GM12878 (cell line): ENCODE data around the gene KRTAP10-5. TPM values are rescaled to one million over a fixed set of nuclear protein-coding genes. Genes with fewer than 3 reads are reported as not detected.

Experiments used
- ATAC-seq: fragments of 200-7000 bp; cut with Tn5 transposase; 3 replicates; pipeline ENCODE4 v1.9.1; 2020; ENCODE audit warnings: mild to moderate bottlenecking, moderate library complexity
- BruUV-seq: library from RNA; stranded (reverse); fragments of 400-500 nt; replicated peaks from 2 replicates; lab custom pipeline; 2021; lab: Mats Ljungman, UMichigan
- CTCF ChIA-PET: fragments of 300-600 bp; sonication (Branson Sonifier 250); formaldehyde crosslinking; extraction: SDS; loops from one replicate; lab custom pipeline; 2021; ENCODE audit warnings: inconsistent platforms; lab: Yijun Ruan, JAX
- POLR2A ChIA-PET: fragments of 350-600 bp; formaldehyde crosslinking; extraction: SDS; loops from one replicate; lab custom pipeline; 2021; ENCODE audit warnings: inconsistent platforms; lab: Charles Lee
- RAD21 ChIA-PET: fragments of 300-600 bp; sonication (Branson Sonifier 250); formaldehyde crosslinking; loops from one replicate; lab custom pipeline; 2023; ENCODE audit warnings: antibody characterized with exemption; ENCODE audit not compliant: unreplicated experiment; lab: Charles Lee
- SMC1A ChIA-PET: fragments of 300-600 bp; sonication (Branson Sonifier 250); formaldehyde crosslinking; loops from one replicate; lab custom pipeline; 2023; ENCODE audit not compliant: unreplicated experiment, uncharacterized antibody; lab: Charles Lee
- DNase-seq: peaks from one replicate; pipeline ENCODE4 v3.0.0-alpha.2; 2011; ENCODE audit warnings: low read depth, low spot score
- FAIRE-seq: peaks from 3 replicates; lab custom pipeline; 2011; peaks lifted over from hg19 to GRCh38; lab: Jason Lieb, UNC
- H2AFZ ChIP-seq: 2 replicates; pipeline ENCODE4 v1.6.0; 2011; ENCODE audit warnings: low read depth, low read length, control low read depth; ENCODE audit not compliant: control insufficient read depth
- H3K27ac ChIP-seq: 2 replicates; pipeline ENCODE4 v1.5.1; 2011; ENCODE audit warnings: control low read depth; ENCODE audit not compliant: control insufficient read depth, insufficient read depth
- H3K27me3 ChIP-seq, 2 experiments: replicated peaks in 1 of 2; 2 replicates each; pipeline versions ENCODE4 v1.6.0 to v1.6.1; 2011; ENCODE audit warnings: low read length in 1 of 2; ENCODE audit not compliant: control insufficient read depth in 2 of 2, insufficient read depth in 2 of 2
- H3K36me3 ChIP-seq, 2 experiments: 2 replicates each; pipeline ENCODE4 v1.5.1; 2011; ENCODE audit warnings: low read length in 1 of 2; ENCODE audit not compliant: control insufficient read depth in 2 of 2, insufficient read depth in 2 of 2
- H3K4me1 ChIP-seq: 2 replicates; pipeline ENCODE4 v1.6.1; 2011; ENCODE audit warnings: mild to moderate bottlenecking, low read length, moderate library complexity, mixed read lengths; ENCODE audit not compliant: control insufficient read depth, insufficient read depth
- H3K4me2 ChIP-seq: 2 replicates; pipeline ENCODE4 v1.6.0; 2011; ENCODE audit warnings: control low read depth; ENCODE audit not compliant: control insufficient read depth, insufficient read depth
- H3K4me3 ChIP-seq: fragments of 200-600 bp; sonication (generic); 2 replicates; pipeline ENCODE4 v1.5.1; 2016
- H3K79me2 ChIP-seq: 2 replicates; pipeline ENCODE4 v1.6.0; 2011; ENCODE audit warnings: low read length; ENCODE audit not compliant: control insufficient read depth, insufficient read depth
- H3K9ac ChIP-seq: 2 replicates; pipeline ENCODE4 v1.8.0; 2011; ENCODE audit warnings: low read length, control low read depth, mixed read lengths; ENCODE audit not compliant: control insufficient read depth, insufficient read depth
- H3K9me3 ChIP-seq: replicated peaks from 3 replicates; pipeline ENCODE4 v1.5.1; 2011; ENCODE audit warnings: mild to moderate bottlenecking, low read length; ENCODE audit not compliant: control insufficient read depth, insufficient read depth
- H4K20me1 ChIP-seq: 2 replicates; pipeline ENCODE4 v1.6.0; 2011; ENCODE audit not compliant: control insufficient read depth, insufficient read depth
- BHLHE40 ChIP-seq, 2 experiments: fragments of 450-650 bp in 1 of 2; IDR thresholded peaks; 2 replicates each; pipeline ENCODE4 v1.6.1; 2011 to 2017; ENCODE audit warnings: low read depth in 2 of 2, borderline replicate concordance in 1 of 2, improper control_type of control experiment in 1 of 2, low read length in 1 of 2, mild to moderate bottlenecking in 1 of 2
- BRCA1 ChIP-seq: IDR thresholded peaks from 2 replicates; pipeline ENCODE4 v1.6.1; 2011; ENCODE audit warnings: low read depth, low read length, improper control_type of control experiment
- CHD2 ChIP-seq: IDR thresholded peaks from 2 replicates; pipeline ENCODE4 v1.6.1; 2011; ENCODE audit warnings: low read depth, low read length, improper control_type of control experiment, borderline replicate concordance
- EGR1 ChIP-seq, 2 experiments: IDR thresholded peaks; 1 replicate in 1 of 2; 2 replicates in 1 of 2; pipeline ENCODE4 v1.6.1; 2011 to 2012; ENCODE audit warnings: low read depth in 2 of 2, low read length in 2 of 2, borderline replicate concordance in 1 of 2, mild to moderate bottlenecking in 1 of 2, moderate library complexity in 1 of 2
- EP300 ChIP-seq, 2 experiments: fragments of 150-350 bp in 1 of 2; IDR thresholded peaks; 2 replicates each; pipeline ENCODE4 v1.6.1; 2011 to 2012; ENCODE audit warnings: low read depth in 2 of 2, low read length in 2 of 2, borderline replicate concordance in 1 of 2, improper control_type of control experiment in 1 of 2, inconsistent platforms in 1 of 2; ENCODE audit not compliant: control insufficient read depth in 1 of 2
- IRF4 ChIP-seq: IDR thresholded peaks from 2 replicates; pipeline ENCODE4 v1.6.1; 2011; ENCODE audit warnings: low read depth, low read length
- NFYB ChIP-seq: IDR thresholded peaks from 2 replicates; pipeline ENCODE4 v1.6.1; 2011; ENCODE audit warnings: low read depth, mild to moderate bottlenecking, low read length, improper control_type of control experiment, moderate library complexity; ENCODE audit not compliant: insufficient read depth
- TARDBP ChIP-seq: IDR thresholded peaks from 2 replicates; pipeline ENCODE4 v1.6.1; 2016; ENCODE audit warnings: borderline replicate concordance
- ZNF622 ChIP-seq: fragments of 450-650 bp; IDR thresholded peaks from 2 replicates; pipeline ENCODE4 v1.6.1; 2017; ENCODE audit warnings: mild to moderate bottlenecking, inconsistent platforms
- WGBS: methylation state at CpG from one replicate; pipeline ENCODE4 v1.1.6; 2016; ENCODE audit warnings: low lambda C conversion rate; ENCODE audit not compliant: insufficient replicate concordance, insufficient coverage; ENCODE audit errors: missing lambda C conversion rate; 5-methylcytosine and 5-hydroxymethylcytosine counted together
- in situ Hi-C: fragments of 300-500 bp; cut with MboI; formaldehyde crosslinking; loops from 9 replicates; pipeline ENCODE4 v1.14.3; 2018; ENCODE audit warnings: mixed read lengths
- intact Hi-C: fragments of 100-400 bp; cut with micrococcal nuclease; formaldehyde crosslinking; loops from one replicate; pipeline ENCODE4 v1.14.2; 2022; ENCODE audit not compliant: unreplicated experiment
- polyA plus RNA-seq, 11 experiments: library from polyadenylated mRNA; depleted of rRNA in 4 of 11; unstranded in 6 of 11; stranded (reverse) in 5 of 11; fragments of >200 nt; fragmentation: Nextera tagmentation in 4 of 11; fragmentation: Illumina TruSeq in 1 of 11; extraction: Ambion mirVana in 4 of 11; extraction: Trizol in 1 of 11; gene quantifications; 1 replicate in 1 of 11; 2 replicates in 10 of 11; pipeline versions ENCODE4 v1.2.1 to v1.2.3, GENCODE V29; 2011 to 2016; ENCODE audit warnings: inconsistent platforms in 2 of 11, missing spikeins in 2 of 11, low read depth in 1 of 11
- total RNA-seq, 4 experiments: library from RNA; depleted of rRNA in 3 of 4; stranded (reverse); fragments of >200 nt in 3 of 4; fragmentation: Illumina TruSeq in 1 of 4; extraction: Trizol in 1 of 4; gene quantifications; 2 replicates each; pipeline versions ENCODE4 v1.2.1 to v1.2.3, GENCODE V29; 2013 to 2021
- TF ChIP-seq, protein P1 (sequence below): fragments of 450-650 bp; IDR thresholded peaks from 2 replicates; pipeline ENCODE4 v1.6.1; 2018; ENCODE audit warnings: borderline replicate concordance, mild to moderate bottlenecking; ENCODE audit not compliant: partially characterized antibody
- TF ChIP-seq, protein P2 (sequence below): fragments of 450-650 bp; IDR thresholded peaks from 2 replicates; pipeline ENCODE4 v1.6.1; 2014; ENCODE audit warnings: mild to moderate bottlenecking
- TF ChIP-seq, protein P3 (sequence below): IDR thresholded peaks from 2 replicates; pipeline ENCODE4 v1.6.1; 2011; ENCODE audit warnings: borderline replicate concordance, low read depth, mild to moderate bottlenecking, moderate library complexity, low read length; ENCODE audit not compliant: insufficient read depth, poor library complexity, severe bottlenecking
- TF ChIP-seq, protein P4 (sequence below): fragments of 450-650 bp; IDR thresholded peaks from 2 replicates; pipeline ENCODE4 v1.6.1; 2016; ENCODE audit warnings: mild to moderate bottlenecking

The KRTAP10-5 gene
- total and polyA plus RNA-seq, 10 of the 15 experiments (the other 5 are each of a cell fraction or from before 2014, with no cell fraction given), result not detected

DNA sequence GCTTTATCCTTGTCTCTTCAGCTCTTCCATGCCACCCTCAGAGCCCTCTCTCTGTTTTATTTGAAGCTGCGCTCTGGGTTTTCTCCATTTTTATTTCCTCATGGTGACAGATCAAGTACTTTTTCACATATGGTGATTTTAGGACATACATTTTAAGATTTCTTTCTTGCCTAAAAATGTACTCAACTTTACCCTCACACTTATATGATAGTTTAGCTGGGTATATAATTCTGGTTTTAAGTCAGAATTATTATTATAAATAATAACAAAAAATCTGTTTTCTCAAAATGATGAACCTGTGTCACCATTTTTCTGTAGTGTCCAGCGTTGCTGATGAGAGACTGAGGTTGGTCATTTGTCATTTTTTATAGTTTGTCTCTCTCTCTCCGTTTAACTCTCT lies 754 bp upstream of the KRTAP10-5 start:
- no peak overlapping the region for H3K9ac ChIP-seq
- H2AFZ ChIP-seq, result no peak overlapping the region
- no peak overlapping the region for H3K4me3 ChIP-seq
- in situ Hi-C loops, result no loop called here
- peaks cover 5% of the 10 kb centered on the region; the same call in 2 of the 3 replicates for H3K9me3 ChIP-seq
- FAIRE-seq (no peak), ATAC-seq (no peak), DNase-seq (no peak)
- POLR2A ChIA-PET, result no interaction called here
- SMC1A ChIA-PET, result no interaction called here
- no peaks in the 10 kb centered on the region for H3K4me1 ChIP-seq
- no peaks in the 10 kb centered on the region for H3K79me2 ChIP-seq
- no peak overlapping the region for H3K4me2 ChIP-seq
- no peaks in the 10 kb centered on the region for H4K20me1 ChIP-seq
- CTCF ChIA-PET, result no interaction called here
- RAD21 ChIA-PET, result no interaction called here
- no peaks in the 10 kb centered on the region for H3K36me3 ChIP-seq
- no peaks in the 10 kb centered on the region for H3K27me3 ChIP-seq
- TF ChIP-seq BHLHE40 (IDR thresholded peaks at IDR 0.05; ENCODE audit: borderline replicate concordance in 1 of 2, low read depth in 2 of 2, low read length in 1 of 2), result no peak
- TF ChIP-seq CHD2, result no peak
- TF ChIP-seq BRCA1, result no peak
- no peak for TF ChIP-seq TARDBP
- TF ChIP-seq EP300 (IDR thresholded peaks at IDR 0.05; ENCODE audit: borderline replicate concordance in 1 of 2, control insufficient read depth in 1 of 2, low read depth in 2 of 2, low read length in 2 of 2), result no peak
- TF ChIP-seq, protein P1, sequence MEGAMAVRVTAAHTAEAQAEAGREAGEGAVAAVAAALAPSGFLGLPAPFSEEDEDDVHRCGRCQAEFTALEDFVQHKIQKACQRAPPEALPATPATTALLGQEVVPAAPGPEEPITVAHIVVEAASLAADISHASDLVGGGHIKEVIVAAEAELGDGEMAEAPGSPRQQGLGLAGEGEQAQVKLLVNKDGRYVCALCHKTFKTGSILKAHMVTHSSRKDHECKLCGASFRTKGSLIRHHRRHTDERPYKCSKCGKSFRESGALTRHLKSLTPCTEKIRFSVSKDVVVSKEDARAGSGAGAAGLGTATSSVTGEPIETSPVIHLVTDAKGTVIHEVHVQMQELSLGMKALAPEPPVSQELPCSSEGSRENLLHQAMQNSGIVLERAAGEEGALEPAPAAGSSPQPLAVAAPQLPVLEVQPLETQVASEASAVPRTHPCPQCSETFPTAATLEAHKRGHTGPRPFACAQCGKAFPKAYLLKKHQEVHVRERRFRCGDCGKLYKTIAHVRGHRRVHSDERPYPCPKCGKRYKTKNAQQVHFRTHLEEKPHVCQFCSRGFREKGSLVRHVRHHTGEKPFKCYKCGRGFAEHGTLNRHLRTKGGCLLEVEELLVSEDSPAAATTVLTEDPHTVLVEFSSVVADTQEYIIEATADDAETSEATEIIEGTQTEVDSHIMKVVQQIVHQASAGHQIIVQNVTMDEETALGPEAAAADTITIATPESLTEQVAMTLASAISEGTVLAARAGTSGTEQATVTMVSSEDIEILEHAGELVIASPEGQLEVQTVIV, result no peak
- no peak for TF ChIP-seq ZNF622
- TF ChIP-seq, protein P2, sequence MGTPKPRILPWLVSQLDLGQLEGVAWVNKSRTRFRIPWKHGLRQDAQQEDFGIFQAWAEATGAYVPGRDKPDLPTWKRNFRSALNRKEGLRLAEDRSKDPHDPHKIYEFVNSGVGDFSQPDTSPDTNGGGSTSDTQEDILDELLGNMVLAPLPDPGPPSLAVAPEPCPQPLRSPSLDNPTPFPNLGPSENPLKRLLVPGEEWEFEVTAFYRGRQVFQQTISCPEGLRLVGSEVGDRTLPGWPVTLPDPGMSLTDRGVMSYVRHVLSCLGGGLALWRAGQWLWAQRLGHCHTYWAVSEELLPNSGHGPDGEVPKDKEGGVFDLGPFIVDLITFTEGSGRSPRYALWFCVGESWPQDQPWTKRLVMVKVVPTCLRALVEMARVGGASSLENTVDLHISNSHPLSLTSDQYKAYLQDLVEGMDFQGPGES, result no peak
- TF ChIP-seq NFYB, result no peak
- TF ChIP-seq, protein P3, sequence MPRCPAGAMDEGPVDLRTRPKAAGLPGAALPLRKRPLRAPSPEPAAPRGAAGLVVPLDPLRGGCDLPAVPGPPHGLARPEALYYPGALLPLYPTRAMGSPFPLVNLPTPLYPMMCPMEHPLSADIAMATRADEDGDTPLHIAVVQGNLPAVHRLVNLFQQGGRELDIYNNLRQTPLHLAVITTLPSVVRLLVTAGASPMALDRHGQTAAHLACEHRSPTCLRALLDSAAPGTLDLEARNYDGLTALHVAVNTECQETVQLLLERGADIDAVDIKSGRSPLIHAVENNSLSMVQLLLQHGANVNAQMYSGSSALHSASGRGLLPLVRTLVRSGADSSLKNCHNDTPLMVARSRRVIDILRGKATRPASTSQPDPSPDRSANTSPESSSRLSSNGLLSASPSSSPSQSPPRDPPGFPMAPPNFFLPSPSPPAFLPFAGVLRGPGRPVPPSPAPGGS, result no peak
- TF ChIP-seq, protein P4, sequence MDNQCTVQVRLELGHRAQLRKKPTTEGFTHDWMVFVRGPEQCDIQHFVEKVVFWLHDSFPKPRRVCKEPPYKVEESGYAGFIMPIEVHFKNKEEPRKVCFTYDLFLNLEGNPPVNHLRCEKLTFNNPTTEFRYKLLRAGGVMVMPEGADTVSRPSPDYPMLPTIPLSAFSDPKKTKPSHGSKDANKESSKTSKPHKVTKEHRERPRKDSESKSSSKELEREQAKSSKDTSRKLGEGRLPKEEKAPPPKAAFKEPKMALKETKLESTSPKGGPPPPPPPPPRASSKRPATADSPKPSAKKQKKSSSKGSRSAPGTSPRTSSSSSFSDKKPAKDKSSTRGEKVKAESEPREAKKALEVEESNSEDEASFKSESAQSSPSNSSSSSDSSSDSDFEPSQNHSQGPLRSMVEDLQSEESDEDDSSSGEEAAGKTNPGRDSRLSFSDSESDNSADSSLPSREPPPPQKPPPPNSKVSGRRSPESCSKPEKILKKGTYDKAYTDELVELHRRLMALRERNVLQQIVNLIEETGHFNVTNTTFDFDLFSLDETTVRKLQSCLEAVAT, result no peak
- TF ChIP-seq EGR1 (IDR thresholded peaks at IDR 0.05; ENCODE audit: borderline replicate concordance in 1 of 2, low read depth in 2 of 2, low read length in 2 of 2), result no peak
- no peak for TF ChIP-seq IRF4
- no peak overlapping the region for H3K27ac ChIP-seq
- no TSS peak for BruUV-seq
- 32% methylated on average over 3 of the region's 3 CpGs for WGBS
- intact Hi-C loops, result no loop called here
